HAP-1 (cell line): ENCODE results near the gene FAM149A.
A peak's percentile ranks its signal among the peaks of the same experiment; 100 is the strongest.

Experiments
- DNase-seq, 2 experiments: peaks; one replicate each; pipeline ENCODE4 v3.0.0-alpha.2; 2016 to 2020; ENCODE audit warnings: low spot score in 2 of 2
- H3K27me3 ChIP-seq: fragments of 250-450 bp; sonication (Bioruptor Pico); 2 replicates; pipeline ENCODE4 v1.5.1; 2020; ENCODE audit warnings: low read depth, mild to moderate bottlenecking, moderate library complexity
- H3K36me3 ChIP-seq: fragments of 250-450 bp; sonication (Bioruptor Pico); replicated peaks from 2 replicates; pipeline ENCODE4 v1.5.1; 2020; ENCODE audit warnings: mild to moderate bottlenecking
- H3K4me1 ChIP-seq: fragments of 250-450 bp; sonication (Bioruptor Pico); 2 replicates; pipeline ENCODE4 v1.5.1; 2020; ENCODE audit warnings: mild to moderate bottlenecking
- H3K4me3 ChIP-seq: fragments of 250-450 bp; sonication (Bioruptor Pico); 2 replicates; pipeline ENCODE4 v1.5.1; 2020; ENCODE audit warnings: mild to moderate bottlenecking, moderate library complexity
- H3K9me3 ChIP-seq: fragments of 250-450 bp; sonication (Bioruptor Pico); 2 replicates; pipeline ENCODE4 v1.5.1; 2020; ENCODE audit warnings: mild to moderate bottlenecking, moderate library complexity
- in situ Hi-C: fragments of 300-500 bp; cut with MboI; formaldehyde crosslinking; loops from 3 replicates; pipeline ENCODE4 v1.14.3; 2020; ENCODE audit warnings: low sequenced_read_pairs, inconsistent platforms, mixed read lengths

FAM149A gene

GRCh38 chr4:186082221-186082620 lies 22.3 kb upstream of the FAM149A start:
- H3K4me1 ChIP-seq: 0 out of 2 replicates have a peak, but pooled peaks cover 3% of the 10 kb centered on the region
- DNase-seq: no peak
- no peaks in the 10 kb centered on the region for H3K9me3 ChIP-seq
- H3K27me3 ChIP-seq: peaks cover 2% of the 10 kb centered on the region; the same call in 1 of the 2 replicates
- no peak overlapping the region for H3K4me3 ChIP-seq
- in situ Hi-C loops: no loop called here
- H3K36me3 ChIP-seq: no peaks in the 10 kb centered on the region

GRCh38 chr4:186088523-186088922 lies 16.0 kb upstream of the FAM149A start:
- H3K4me1 ChIP-seq: no peaks in the 10 kb centered on the region
- no peak for DNase-seq
- H3K9me3 ChIP-seq: no peaks in the 10 kb centered on the region
- in situ Hi-C loops: no loop called here
- no peaks in the 10 kb centered on the region for H3K27me3 ChIP-seq
- H3K36me3 ChIP-seq: no peaks in the 10 kb centered on the region
- H3K4me3 ChIP-seq: no peak overlapping the region

- in situ Hi-C loops: no loop called here
- Histone ChIP-seq H3K4me3 (no peak overlapping the region), H3K4me1 (no peaks in the 10 kb centered on the region), H3K27me3 (no peaks in the 10 kb centered on the region), H3K36me3 (no peaks in the 10 kb centered on the region), H3K9me3 (no peaks in the 10 kb centered on the region)
- DNase-seq: no peak
Measured at GRCh38 chr4:186092296-186092695, 12.2 kb upstream of the FAM149A start.

GRCh38 chr4:186095406-186095805 lies 9.1 kb upstream of the FAM149A start:
- no peak for DNase-seq
- H3K4me3 ChIP-seq: no peak overlapping the region

GRCh38 chr4:186096681-186097165 lies 7.8 kb upstream of the FAM149A start:
- Histone ChIP-seq H3K9me3 (no peaks in the 10 kb centered on the region), H3K4me3 (no peak overlapping the region), H3K36me3 (no peaks in the 10 kb centered on the region), H3K4me1 (no peaks in the 10 kb centered on the region), H3K27me3 (no peaks in the 10 kb centered on the region)
- in situ Hi-C loops: no loop called here
- DNase-seq: no peak

More at GRCh38 chr4:186095406-186095805, 9.1 kb upstream of the FAM149A start:
- Histone ChIP-seq H3K9me3 (no peaks in the 10 kb centered on the region), H3K4me1 (no peaks in the 10 kb centered on the region), H3K36me3 (no peaks in the 10 kb centered on the region), H3K27me3 (no peaks in the 10 kb centered on the region)
- in situ Hi-C loops: no loop called here

GRCh38 chr4:186097386-186097785 lies 7.1 kb upstream of the FAM149A start:
- no peaks in the 10 kb centered on the region for H3K36me3 ChIP-seq
- H3K4me3 ChIP-seq: no peak overlapping the region
- no peaks in the 10 kb centered on the region for H3K4me1 ChIP-seq
- no peaks in the 10 kb centered on the region for H3K27me3 ChIP-seq
- no peaks in the 10 kb centered on the region for H3K9me3 ChIP-seq
- in situ Hi-C loops: no loop called here
- DNase-seq: no peak

GRCh38 chr4:186102931-186103330 lies 1.6 kb upstream of the FAM149A start:
- DNase-seq: no peak

GRCh38 chr4:186104890-186105646 lies 564 bp downstream of the FAM149A start:
- peak in 1 of 2 experiments; percentile 35 for DNase-seq
- peak overlapping the region; percentile 40 for H3K4me3 ChIP-seq

More at GRCh38 chr4:186102931-186103330, 1.6 kb upstream of the FAM149A start:
- Histone ChIP-seq H3K36me3 (no peaks in the 10 kb centered on the region), H3K9me3 (no peaks in the 10 kb centered on the region), H3K27me3 (no peaks in the 10 kb centered on the region), H3K4me1 (peaks cover 18% of the 10 kb centered on the region), H3K4me3 (no peak overlapping the region)
- in situ Hi-C loops: no loop called here

GRCh38 chr4:186105647-186106321 lies 1.3 kb downstream of the FAM149A start:
- Histone ChIP-seq H3K9me3 (no peaks in the 10 kb centered on the region), H3K27me3 (no peaks in the 10 kb centered on the region), H3K36me3 (no peaks in the 10 kb centered on the region), H3K4me1 (peaks cover 21% of the 10 kb centered on the region), H3K4me3 (peak overlapping the region; percentile 40)
- in situ Hi-C loops: no loop called here
- DNase-seq: peak; percentile 17 to 56

More at GRCh38 chr4:186104890-186105646, 564 bp downstream of the FAM149A start:
- Histone ChIP-seq H3K4me1 (peaks cover 21% of the 10 kb centered on the region), H3K9me3 (no peaks in the 10 kb centered on the region), H3K27me3 (no peaks in the 10 kb centered on the region), H3K36me3 (no peaks in the 10 kb centered on the region)
- in situ Hi-C loops: no loop called here

- in situ Hi-C loops: no loop called here
Measured at GRCh38 chr4:186107947-186108346, 3.4 kb downstream of the FAM149A start.

GRCh38 chr4:186108391-186108790 lies 3.9 kb downstream of the FAM149A start:
- H3K9me3 ChIP-seq: no peaks in the 10 kb centered on the region
- no peak overlapping the region for H3K4me3 ChIP-seq
- no peaks in the 10 kb centered on the region for H3K36me3 ChIP-seq
- peaks cover 21% of the 10 kb centered on the region for H3K4me1 ChIP-seq
- no peak for DNase-seq
- no peaks in the 10 kb centered on the region for H3K27me3 ChIP-seq
- in situ Hi-C loops: no loop called here

More at GRCh38 chr4:186107947-186108346, 3.4 kb downstream of the FAM149A start:
- no peaks in the 10 kb centered on the region for H3K9me3 ChIP-seq
- no peaks in the 10 kb centered on the region for H3K36me3 ChIP-seq
- no peaks in the 10 kb centered on the region for H3K27me3 ChIP-seq
- no peak for DNase-seq
- H3K4me1 ChIP-seq: peaks cover 21% of the 10 kb centered on the region
- no peak overlapping the region for H3K4me3 ChIP-seq

- DNase-seq: no peak
- no peaks in the 10 kb centered on the region for H3K9me3 ChIP-seq
- H3K4me1 ChIP-seq: peaks cover 21% of the 10 kb centered on the region
- no peaks in the 10 kb centered on the region for H3K36me3 ChIP-seq
- no peaks in the 10 kb centered on the region for H3K27me3 ChIP-seq
- H3K4me3 ChIP-seq: no peak overlapping the region
- in situ Hi-C loops: no loop called here
Measured at GRCh38 chr4:186109245-186109644, 4.7 kb downstream of the FAM149A start.

GRCh38 chr4:186116697-186117096 lies 12.2 kb downstream of the FAM149A start:
- no peaks in the 10 kb centered on the region for H3K36me3 ChIP-seq
- no peaks in the 10 kb centered on the region for H3K9me3 ChIP-seq
- peaks cover 12% of the 10 kb centered on the region for H3K4me1 ChIP-seq
- no peaks in the 10 kb centered on the region for H3K27me3 ChIP-seq
- in situ Hi-C loops: no loop called here
- no peak overlapping the region for H3K4me3 ChIP-seq
- no peak for DNase-seq

GRCh38 chr4:186118582-186118981 lies 14.1 kb downstream of the FAM149A start:
- Histone ChIP-seq H3K4me1 (peaks cover 12% of the 10 kb centered on the region), H3K36me3 (no peaks in the 10 kb centered on the region), H3K4me3 (no peak overlapping the region), H3K27me3 (no peaks in the 10 kb centered on the region), H3K9me3 (no peaks in the 10 kb centered on the region)
- in situ Hi-C loops: no loop called here
- DNase-seq: peak; percentile 30 to 48
